MCF 10A (cell line): Measurements from ENCODE around the gene TARDBP. TPM values are rescaled to one million over a fixed set of nuclear protein-coding genes. Genes with fewer than 3 reads are reported as not detected.

Source experiments
- BruUV-seq: library from RNA; stranded (reverse); fragments of 400-500 nt; replicated peaks from 2 replicates; lab custom pipeline; 2021; lab: Mats Ljungman, UMichigan
- CTCF ChIA-PET: fragments of 300-600 bp; sonication (Branson Sonifier 250); formaldehyde crosslinking; extraction: SDS; loops from one replicate; lab custom pipeline; 2021; ENCODE audit warnings: antibody characterized with exemption, inconsistent platforms; lab: Yijun Ruan, JAX
- POLR2A ChIA-PET: fragments of 300-600, 350-650 bp; sonication (Branson Sonifier 250); formaldehyde crosslinking; extraction: SDS; loops from one replicate; lab custom pipeline; 2020; ENCODE audit warnings: antibody characterized with exemption, inconsistent platforms; lab: Yijun Ruan, JAX
- DNase-seq: peaks from one replicate; pipeline ENCODE4 v3.0.0-alpha.2; 2018; ENCODE audit not compliant: unreplicated experiment
- H3K27ac Mint-ChIP-seq: one replicate; pipeline ENCODE4 v1.8.0; 2022; ENCODE audit warnings: mild to moderate bottlenecking, low read depth, mixed read lengths; ENCODE audit not compliant: unreplicated experiment
- H3K27me3 Mint-ChIP-seq: one replicate; pipeline ENCODE4 v1.8.0; 2022; ENCODE audit warnings: mixed read lengths; ENCODE audit not compliant: insufficient read depth, unreplicated experiment
- H3K36me3 Mint-ChIP-seq: one replicate; pipeline ENCODE4 v1.8.0; 2022; ENCODE audit warnings: mild to moderate bottlenecking, moderate library complexity, mixed read lengths; ENCODE audit not compliant: insufficient read depth, unreplicated experiment
- H3K4me1 Mint-ChIP-seq: one replicate; pipeline ENCODE4 v1.8.0; 2022; ENCODE audit warnings: mixed read lengths; ENCODE audit not compliant: insufficient read depth, unreplicated experiment
- H3K4me3 Mint-ChIP-seq: one replicate; pipeline ENCODE4 v1.8.0; 2022; ENCODE audit warnings: mild to moderate bottlenecking, moderate library complexity, mixed read lengths; ENCODE audit not compliant: unreplicated experiment
- H3K9me3 Mint-ChIP-seq: one replicate; pipeline ENCODE4 v1.8.0; 2022; ENCODE audit warnings: mixed read lengths; ENCODE audit not compliant: unreplicated experiment
- intact Hi-C: fragments of 100-400 bp; cut with micrococcal nuclease; formaldehyde crosslinking; loops from 2 replicates; pipeline ENCODE4 v1.14.1; 2022
- total RNA-seq: library from RNA; stranded (reverse); gene quantifications from 2 replicates; pipeline ENCODE4 v1.2.3, GENCODE V29; 2022
- TF ChIP-seq, protein P1 (sequence below): fragments of 200-600 bp; IDR thresholded peaks from one replicate; pipeline ENCODE4 v1.8.0; 2022; ENCODE audit warnings: antibody characterized with exemption, mild to moderate bottlenecking; ENCODE audit not compliant: unreplicated experiment

TARDBP gene
- total RNA-seq, 1 experiment from 2014 or later, result 144 TPM

- Mint-ChIP-seq H3K36me3 (no peaks in the 10 kb centered on the region), H3K4me3 (no peak overlapping the region), H3K27ac (no peak overlapping the region), H3K27me3 (no peaks in the 10 kb centered on the region), H3K4me1 (no peaks in the 10 kb centered on the region), H3K9me3 (no peaks in the 10 kb centered on the region)
- no peak for DNase-seq
- TF ChIP-seq, protein P1, sequence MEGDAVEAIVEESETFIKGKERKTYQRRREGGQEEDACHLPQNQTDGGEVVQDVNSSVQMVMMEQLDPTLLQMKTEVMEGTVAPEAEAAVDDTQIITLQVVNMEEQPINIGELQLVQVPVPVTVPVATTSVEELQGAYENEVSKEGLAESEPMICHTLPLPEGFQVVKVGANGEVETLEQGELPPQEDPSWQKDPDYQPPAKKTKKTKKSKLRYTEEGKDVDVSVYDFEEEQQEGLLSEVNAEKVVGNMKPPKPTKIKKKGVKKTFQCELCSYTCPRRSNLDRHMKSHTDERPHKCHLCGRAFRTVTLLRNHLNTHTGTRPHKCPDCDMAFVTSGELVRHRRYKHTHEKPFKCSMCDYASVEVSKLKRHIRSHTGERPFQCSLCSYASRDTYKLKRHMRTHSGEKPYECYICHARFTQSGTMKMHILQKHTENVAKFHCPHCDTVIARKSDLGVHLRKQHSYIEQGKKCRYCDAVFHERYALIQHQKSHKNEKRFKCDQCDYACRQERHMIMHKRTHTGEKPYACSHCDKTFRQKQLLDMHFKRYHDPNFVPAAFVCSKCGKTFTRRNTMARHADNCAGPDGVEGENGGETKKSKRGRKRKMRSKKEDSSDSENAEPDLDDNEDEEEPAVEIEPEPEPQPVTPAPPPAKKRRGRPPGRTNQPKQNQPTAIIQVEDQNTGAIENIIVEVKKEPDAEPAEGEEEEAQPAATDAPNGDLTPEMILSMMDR, result no peak
- no TSS peak for BruUV-seq
- ChIA-PET CTCF (interaction anchor here (0.6 to 0.7 kb wide), 3 partner anchors 24 to 460 kb away, joined by 3 read pairs; no protein-coding TSS in a partner anchor), POLR2A (interaction anchor here (0.9 kb wide), 1 partner anchor 23 kb away, joined by 3 read pairs; no protein-coding TSS in a partner anchor)
- intact Hi-C loops, result no loop called here
These were observed 44.0 kb upstream of the TARDBP start for GRCh38 chr1:10968411-10968826.

- Mint-ChIP-seq H3K27me3 (no peaks in the 10 kb centered on the region), H3K9me3 (no peaks in the 10 kb centered on the region), H3K4me1 (no peaks in the 10 kb centered on the region), H3K4me3 (no peak overlapping the region), H3K27ac (no peak overlapping the region), H3K36me3 (no peaks in the 10 kb centered on the region)
- ChIA-PET CTCF (interaction anchor here (0.7 kb wide), 1 partner anchor 461 kb away, joined by 3 read pairs; no protein-coding TSS in a partner anchor), POLR2A (interaction anchor here (0.9 kb wide), 1 partner anchor 22 kb away, joined by 3 read pairs; no protein-coding TSS in a partner anchor)
- no peak for DNase-seq
- TF ChIP-seq, protein P1, result no peak
- BruUV-seq, result no TSS peak
- intact Hi-C loops, result no loop called here
These were observed 43.0 kb upstream of the TARDBP start for GRCh38 chr1:10969267-10969970.

GRCh38 chr1:10969971-10970332 is 42.5 kb upstream of the TARDBP start:
- Mint-ChIP-seq H3K4me1 (no peaks in the 10 kb centered on the region), H3K9me3 (no peaks in the 10 kb centered on the region), H3K27me3 (no peaks in the 10 kb centered on the region), H3K4me3 (no peak overlapping the region), H3K27ac (no peak overlapping the region), H3K36me3 (no peaks in the 10 kb centered on the region)
- TF ChIP-seq, protein P1, result no peak
- CTCF ChIA-PET, result no interaction called here
- no TSS peak for BruUV-seq
- DNase-seq, result no peak
- intact Hi-C loops, result no loop called here
- POLR2A ChIA-PET, result no interaction called here

DNA sequence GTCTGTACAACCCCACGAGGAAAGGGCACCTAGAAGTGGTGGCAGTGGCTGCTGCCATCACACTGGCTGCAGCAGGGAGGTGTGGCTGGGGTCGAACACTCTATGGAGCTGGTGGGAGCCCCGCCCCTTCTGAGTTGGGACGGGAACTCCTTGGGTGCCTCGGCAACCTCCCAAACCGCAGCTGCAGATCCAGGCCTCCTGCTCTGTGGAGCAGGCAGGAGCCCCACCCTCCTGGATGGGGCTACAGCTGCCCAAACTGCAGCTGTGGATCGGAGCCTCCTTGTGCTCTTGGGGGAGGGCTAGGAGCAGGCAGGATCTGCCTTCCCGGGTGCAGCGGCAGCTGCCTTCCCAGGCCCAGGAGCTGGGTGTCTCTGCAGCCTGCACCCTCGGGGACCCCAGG is 38.9 kb upstream of the TARDBP start:
- no TSS peak for BruUV-seq
- peaks cover 14% of the 10 kb centered on the region for H3K4me1 Mint-ChIP-seq
- no peak overlapping the region for H3K27ac Mint-ChIP-seq
- ChIA-PET POLR2A (interaction anchor here (1.0 kb wide), 1 partner anchor 39 kb away, joined by 3 read pairs; the partner anchor contains the start of gene TARDBP), CTCF (interaction anchor here (0.5 to 0.6 kb wide), 2 partner anchors 11 to 373 kb away, joined by 3 to 4 read pairs; no protein-coding TSS in a partner anchor)
- intact Hi-C loops, result no loop called here
- peak; percentile 77 for DNase-seq
- H3K36me3 Mint-ChIP-seq, result no peaks in the 10 kb centered on the region
- no peaks in the 10 kb centered on the region for H3K27me3 Mint-ChIP-seq
- H3K9me3 Mint-ChIP-seq, result no peaks in the 10 kb centered on the region
- no peak overlapping the region for H3K4me3 Mint-ChIP-seq
- TF ChIP-seq, protein P1, result no peak
